Measurements from ENCODE around the gene LYRM1. TPM values are rescaled to one million over a fixed set of nuclear protein-coding genes. Genes with fewer than 3 reads are reported as not detected.

Gene LYRM1
- total and polyA plus RNA-seq, 8 donors, result 28.0 to 36.3 (median 29.6) TPM

DNA sequence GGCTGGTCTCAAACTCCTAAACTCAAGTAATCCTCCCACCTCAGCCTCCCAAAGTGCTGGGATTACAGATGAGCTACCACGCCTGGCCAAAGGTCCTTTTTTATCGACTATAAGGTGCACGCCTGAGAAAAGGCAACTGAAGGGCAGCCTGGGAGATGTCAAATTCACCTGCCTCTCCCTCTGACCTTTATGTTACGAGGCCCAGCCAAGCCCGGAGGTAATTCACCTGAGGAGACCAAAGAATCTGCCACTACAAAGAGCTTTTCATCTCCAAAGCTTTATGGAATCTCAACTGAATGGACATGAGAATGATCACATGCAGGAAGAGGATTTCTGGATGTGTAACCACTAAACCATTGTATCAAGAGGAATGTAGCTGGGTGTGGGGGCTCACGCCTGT is 37.2 kb downstream of the LYRM1 start:
- H3K36me3 ChIP-seq, result no peaks in the 10 kb centered on the region
- no peaks in the 10 kb centered on the region for H3K9me3 ChIP-seq
- H3K4me1 ChIP-seq, result peaks cover 0 to 8% of the 10 kb centered on the region in 2 donors
- ATAC-seq, result no peak
- H3K4me3 ChIP-seq, result no peak overlapping the region
- H3K27ac ChIP-seq, result no peak overlapping the region
- DNase-seq, result no peak
- TF ChIP-seq, protein P1, sequence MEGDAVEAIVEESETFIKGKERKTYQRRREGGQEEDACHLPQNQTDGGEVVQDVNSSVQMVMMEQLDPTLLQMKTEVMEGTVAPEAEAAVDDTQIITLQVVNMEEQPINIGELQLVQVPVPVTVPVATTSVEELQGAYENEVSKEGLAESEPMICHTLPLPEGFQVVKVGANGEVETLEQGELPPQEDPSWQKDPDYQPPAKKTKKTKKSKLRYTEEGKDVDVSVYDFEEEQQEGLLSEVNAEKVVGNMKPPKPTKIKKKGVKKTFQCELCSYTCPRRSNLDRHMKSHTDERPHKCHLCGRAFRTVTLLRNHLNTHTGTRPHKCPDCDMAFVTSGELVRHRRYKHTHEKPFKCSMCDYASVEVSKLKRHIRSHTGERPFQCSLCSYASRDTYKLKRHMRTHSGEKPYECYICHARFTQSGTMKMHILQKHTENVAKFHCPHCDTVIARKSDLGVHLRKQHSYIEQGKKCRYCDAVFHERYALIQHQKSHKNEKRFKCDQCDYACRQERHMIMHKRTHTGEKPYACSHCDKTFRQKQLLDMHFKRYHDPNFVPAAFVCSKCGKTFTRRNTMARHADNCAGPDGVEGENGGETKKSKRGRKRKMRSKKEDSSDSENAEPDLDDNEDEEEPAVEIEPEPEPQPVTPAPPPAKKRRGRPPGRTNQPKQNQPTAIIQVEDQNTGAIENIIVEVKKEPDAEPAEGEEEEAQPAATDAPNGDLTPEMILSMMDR (IDR thresholded peaks at IDR 0.05), result no peak
- H3K27me3 ChIP-seq, result no peaks in the 10 kb centered on the region
- intact Hi-C loops (cut with DNase I), result no loop called here

DNA sequence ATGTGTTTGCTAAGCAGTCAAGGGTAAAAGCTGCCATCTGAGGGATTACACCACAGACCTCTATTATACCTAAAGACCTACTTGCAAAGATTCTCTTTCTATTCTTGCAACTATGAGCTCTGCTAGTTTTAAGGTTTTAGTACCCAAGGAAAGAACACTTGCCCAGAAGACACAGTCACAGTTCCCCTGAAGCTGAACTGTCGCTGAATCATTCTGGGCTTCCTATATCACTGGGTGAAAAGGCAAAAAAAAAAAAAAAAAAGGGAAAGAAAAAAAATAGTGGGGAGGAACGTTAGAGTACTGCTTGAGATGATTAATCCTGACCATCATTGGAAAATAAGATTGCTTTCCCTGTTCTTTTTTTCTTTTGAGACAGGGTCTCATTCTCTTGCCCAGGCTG is 37.9 kb downstream of the LYRM1 start:
- ATAC-seq (peak; percentile 38), DNase-seq (no peak)
- TF ChIP-seq, protein P1 (IDR thresholded peaks at IDR 0.05), result no peak
- H3K36me3 ChIP-seq, result no peaks in the 10 kb centered on the region
- H3K4me3 ChIP-seq, result no peak overlapping the region
- no peaks in the 10 kb centered on the region for H3K27me3 ChIP-seq
- no peaks in the 10 kb centered on the region for H3K9me3 ChIP-seq
- H3K27ac ChIP-seq, result no peak overlapping the region
- intact Hi-C loops (cut with DNase I), result no loop called here
- peaks cover 0 to 8% of the 10 kb centered on the region in 2 donors for H3K4me1 ChIP-seq

DNA sequence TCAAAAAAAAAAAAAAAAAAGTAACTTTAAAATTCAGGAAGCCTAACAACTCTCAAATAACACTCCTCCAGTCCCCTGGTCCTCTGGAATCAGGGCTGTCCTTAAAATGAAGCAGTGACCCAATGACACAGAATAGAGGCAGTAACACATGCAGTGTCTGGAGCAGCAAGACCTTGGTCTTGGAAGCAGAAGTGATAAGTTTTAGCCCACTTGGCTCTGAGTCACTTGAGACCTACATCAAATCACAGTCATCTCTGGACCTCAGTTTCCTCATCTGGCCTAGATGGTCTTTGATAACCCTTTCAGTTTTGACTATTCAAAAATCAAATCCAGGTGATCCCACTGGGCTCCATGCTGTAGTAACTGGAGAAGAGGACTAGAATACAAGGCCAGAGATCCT is 39.0 kb downstream of the LYRM1 start:
- Histone ChIP-seq H3K27ac (no peak overlapping the region), H3K9me3 (no peaks in the 10 kb centered on the region), H3K4me1 (peaks cover 0 to 8% of the 10 kb centered on the region in 2 donors), H3K4me3 (no peak overlapping the region), H3K36me3 (no peaks in the 10 kb centered on the region), H3K27me3 (no peaks in the 10 kb centered on the region)
- ATAC-seq (no peak), DNase-seq (no peak)
- TF ChIP-seq, protein P1 (IDR thresholded peaks at IDR 0.05), result no peak
- intact Hi-C loops (cut with DNase I), result no loop called here

DNA sequence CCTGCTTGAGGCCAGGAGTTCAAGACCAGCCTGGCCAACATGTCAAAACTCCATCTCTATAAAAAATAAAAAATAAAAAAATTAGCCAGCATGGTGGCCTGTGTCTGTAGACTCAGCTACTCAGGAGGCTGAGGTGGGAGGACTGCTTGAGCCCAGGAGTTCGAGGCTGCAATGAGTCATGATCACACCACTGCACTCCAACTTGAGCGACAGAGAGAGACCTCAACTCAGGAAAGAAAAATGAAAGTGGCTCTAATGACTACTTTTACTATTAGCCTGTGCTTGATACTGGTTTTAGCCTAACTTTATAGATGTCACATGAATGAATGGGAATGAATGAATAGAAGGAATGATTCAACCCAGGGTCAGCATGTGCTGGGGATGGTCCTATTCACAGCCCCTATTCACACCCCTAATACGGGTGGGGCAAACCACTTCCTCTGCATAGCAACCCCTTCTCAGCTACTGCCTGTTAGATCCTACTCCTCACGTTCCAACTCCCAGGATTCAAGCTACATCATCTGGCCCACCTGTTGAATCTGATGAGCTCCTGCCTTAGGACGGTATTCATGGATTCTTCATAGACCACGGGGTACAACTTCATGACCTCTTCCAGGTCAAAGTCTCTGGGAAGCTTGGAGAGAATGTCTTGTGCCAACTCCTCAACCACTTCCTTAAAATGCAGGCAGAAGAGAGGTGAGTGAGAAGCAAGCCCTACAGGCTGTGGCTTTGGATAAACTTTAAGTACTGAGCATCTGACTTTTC is 40.5 kb downstream of the LYRM1 start:
- H3K27ac ChIP-seq, result no peak overlapping the region
- no peak for ATAC-seq
- TF ChIP-seq, protein P1 (IDR thresholded peaks at IDR 0.05), result no peak
- H3K9me3 ChIP-seq, result no peaks in the 10 kb centered on the region
- no peaks in the 10 kb centered on the region for H3K27me3 ChIP-seq
- H3K4me1 ChIP-seq, result peaks cover 0 to 8% of the 10 kb centered on the region in 2 donors
- no peaks in the 10 kb centered on the region for H3K36me3 ChIP-seq
- no peak for DNase-seq
- no peak overlapping the region for H3K4me3 ChIP-seq
- intact Hi-C loops (cut with DNase I), result no loop called here

DNA sequence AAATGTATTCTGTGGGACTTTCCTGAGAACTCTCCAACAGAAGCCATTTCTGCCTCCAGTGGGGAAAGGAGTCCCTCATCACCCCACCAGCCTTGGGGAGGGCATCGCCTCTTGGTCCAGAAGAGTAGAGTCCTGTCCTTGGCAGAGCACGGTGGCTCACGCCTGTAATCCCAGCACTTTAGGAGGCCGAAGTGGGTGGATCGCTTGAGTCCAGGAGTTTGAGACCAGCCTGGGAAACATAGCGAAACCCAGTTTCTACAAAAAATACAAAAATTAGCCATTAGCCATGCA is 41.0 kb downstream of the LYRM1 start:
- no peak for ATAC-seq

More for the DNA sequence above, 41.0 kb downstream of the LYRM1 start:
- Histone ChIP-seq H3K27ac (no peak overlapping the region), H3K4me3 (no peak overlapping the region), H3K36me3 (no peaks in the 10 kb centered on the region), H3K9me3 (no peaks in the 10 kb centered on the region), H3K4me1 (peaks cover 0 to 8% of the 10 kb centered on the region in 2 donors), H3K27me3 (no peaks in the 10 kb centered on the region)
- DNase-seq, result no peak
- TF ChIP-seq, protein P1 (IDR thresholded peaks at IDR 0.05), result no peak
- intact Hi-C loops (cut with DNase I), result no loop called here
